ENCODE measurements around the gene KCNQ5. TPM values are rescaled to one million over a fixed set of nuclear protein-coding genes. Genes with fewer than 3 reads are reported as not detected.

The KCNQ5 gene
- total and polyA plus RNA-seq, 10 of the 15 experiments (the other 5 are each of a cell fraction or from before 2014, with no cell fraction given), result 0.60 to 16.2 (median 3.2) TPM

GRCh38 chr6:73004861-73005260, 383.0 kb downstream of the KCNQ5 start:
- Histone ChIP-seq H3K9ac (ENCODE audit: control insufficient read depth, insufficient read depth, low read length) (no peak overlapping the region), H2AFZ (ENCODE audit: control insufficient read depth, low read depth, low read length) (no peak overlapping the region), H3K79me2 (ENCODE audit: control insufficient read depth, insufficient read depth, low read length) (no peaks in the 10 kb centered on the region), H3K27ac (ENCODE audit: control insufficient read depth, insufficient read depth) (no peak overlapping the region), H3K4me3 (no peak overlapping the region), H4K20me1 (ENCODE audit: control insufficient read depth, insufficient read depth) (no peaks in the 10 kb centered on the region), H3K4me1 (ENCODE audit: control insufficient read depth, insufficient read depth, low read length) (no peaks in the 10 kb centered on the region), H3K27me3 (replicated peaks in 1 of 2; ENCODE audit: control insufficient read depth in 2 of 2, insufficient read depth in 2 of 2, low read length in 1 of 2) (no peaks in the 10 kb centered on the region), H3K36me3 (ENCODE audit: control insufficient read depth in 2 of 2, insufficient read depth in 2 of 2, low read length in 1 of 2) (no peaks in the 10 kb centered on the region; a peak in 2 of 4 replicates), H3K4me2 (ENCODE audit: control insufficient read depth, insufficient read depth) (no peak overlapping the region), H3K9me3 (replicated peaks; ENCODE audit: control insufficient read depth, insufficient read depth, low read length) (peaks cover 2% of the 10 kb centered on the region; the same call in 2 of the 3 replicates)
- CTCF ChIA-PET, result interaction anchor here (1.1 to 1.2 kb wide), 2 partner anchors 8 to 11 kb away, joined by 3 read pairs; no protein-coding TSS in a partner anchor
- RAD21 ChIA-PET (ENCODE audit: unreplicated experiment), result no interaction called here
- BruUV-seq (replicated peaks), result no TSS peak
- intact Hi-C loops (cut with micrococcal nuclease; ENCODE audit: unreplicated experiment) (no loop called here), in situ Hi-C loops (cut with MboI) (no loop called here)
- ATAC-seq, result no peak; the same call in 1 of the 3 replicates
- POLR2A ChIA-PET, result no interaction called here
- no peak for FAIRE-seq
- 93% methylated on average over 2 of the region's 2 CpGs for WGBS (ENCODE audit: insufficient coverage, insufficient replicate concordance, low lambda C conversion rate, missing lambda C conversion rate)
- DNase-seq (ENCODE audit: low read depth, low spot score), result no peak
- SMC1A ChIA-PET (ENCODE audit: uncharacterized antibody, unreplicated experiment), result interaction anchor here (1.2 kb wide), 1 partner anchor 10 kb away, joined by 3 read pairs; no protein-coding TSS in a partner anchor
- TF ChIP-seq POLR2AphosphoS5 (IDR thresholded peaks at IDR 0.05; ENCODE audit: low read length) (no peak), CEBPB (IDR thresholded peaks at IDR 0.05; ENCODE audit: borderline replicate concordance in 1 of 2, low read depth in 2 of 2, low read length in 2 of 2) (no peak), FOS (IDR thresholded peaks at IDR 0.05; ENCODE audit: borderline replicate concordance, extremely low read depth, insufficient read length) (no peak), BHLHE40 (IDR thresholded peaks at IDR 0.05; ENCODE audit: borderline replicate concordance in 1 of 2, low read depth in 2 of 2, low read length in 1 of 2) (no peak), ZZZ3 (IDR thresholded peaks at IDR 0.05; ENCODE audit: control insufficient read depth, insufficient read length, low read depth) (no peak), PKNOX1 (IDR thresholded peaks at IDR 0.05) (no peak), ASH2L (IDR thresholded peaks at IDR 0.05; ENCODE audit: borderline replicate concordance, low read depth) (no peak), ATF3 (IDR thresholded peaks at IDR 0.05; ENCODE audit: borderline replicate concordance, extremely low read depth, low read depth, low read length) (no peak), CREB1 (IDR thresholded peaks at IDR 0.05; ENCODE audit: low read depth) (no peak), BCLAF1 (IDR thresholded peaks at IDR 0.05) (no peak), RAD21 (IDR thresholded peaks at IDR 0.05; ENCODE audit: insufficient read depth, low read depth, low read length) (no peak), CREM (IDR thresholded peaks at IDR 0.05; ENCODE audit: low read depth) (no peak), ATF7 (IDR thresholded peaks at IDR 0.05; ENCODE audit: low read depth) (no peak), MXI1 (IDR thresholded peaks at IDR 0.05; ENCODE audit: low read depth, low read length) (no peak), MTA2 (IDR thresholded peaks at IDR 0.05; ENCODE audit: low read depth) (no peak), CTCF (IDR thresholded peaks at IDR 0.05 in 2 of 3, conservative IDR thresholded peaks at IDR 0.05 in 1 of 3; ENCODE audit: control insufficient read depth in 2 of 3, extremely low read depth in 1 of 3, insufficient read depth in 1 of 3, low read depth in 3 of 3, low read length in 3 of 3) (no peak), PBX3 (IDR thresholded peaks at IDR 0.05; ENCODE audit: insufficient replicate concordance, low read depth, low read length) (no peak)

All from GM12878 (cell line).